C4-2B (cell line): Measurements from ENCODE around the gene FRMD1.

ENCODE experiments used
- H3K27ac ChIP-seq: fragments of 450-650 bp; 2 replicates; pipeline ENCODE4 v1.5.1; 2017
- ZFX ChIP-seq: fragments of 450-650 bp; IDR thresholded peaks from 2 replicates; pipeline ENCODE4 v1.6.1; 2017
- TF ChIP-seq, protein P1 (sequence below): fragments of 450-650 bp; conservative IDR thresholded peaks from 2 replicates; pipeline ENCODE4 v1.5.1; 2017; ENCODE audit warnings: mild to moderate bottlenecking

Gene FRMD1

DNA sequence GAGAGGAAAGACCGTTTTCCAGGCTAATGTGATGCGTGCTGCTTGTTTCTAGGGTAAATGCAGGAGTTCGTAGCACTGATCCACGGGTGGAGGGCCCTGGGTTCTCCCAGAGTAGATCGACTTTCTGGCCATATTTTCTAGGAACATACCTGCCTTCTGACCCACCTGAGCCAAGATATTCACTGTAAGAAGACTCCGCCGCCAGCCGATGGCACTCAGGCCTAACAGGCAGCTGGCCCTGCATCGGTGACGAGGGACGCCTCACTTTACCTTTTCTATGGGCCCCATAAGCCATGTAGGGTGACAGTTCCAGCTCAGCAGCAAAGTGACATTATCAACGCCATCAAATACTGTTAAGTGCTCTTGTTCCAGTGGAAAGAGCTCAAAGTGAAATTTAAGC, 30.2 kb upstream of the FRMD1 start:
- H3K27ac ChIP-seq: no peak overlapping the region
- TF ChIP-seq, protein P1, sequence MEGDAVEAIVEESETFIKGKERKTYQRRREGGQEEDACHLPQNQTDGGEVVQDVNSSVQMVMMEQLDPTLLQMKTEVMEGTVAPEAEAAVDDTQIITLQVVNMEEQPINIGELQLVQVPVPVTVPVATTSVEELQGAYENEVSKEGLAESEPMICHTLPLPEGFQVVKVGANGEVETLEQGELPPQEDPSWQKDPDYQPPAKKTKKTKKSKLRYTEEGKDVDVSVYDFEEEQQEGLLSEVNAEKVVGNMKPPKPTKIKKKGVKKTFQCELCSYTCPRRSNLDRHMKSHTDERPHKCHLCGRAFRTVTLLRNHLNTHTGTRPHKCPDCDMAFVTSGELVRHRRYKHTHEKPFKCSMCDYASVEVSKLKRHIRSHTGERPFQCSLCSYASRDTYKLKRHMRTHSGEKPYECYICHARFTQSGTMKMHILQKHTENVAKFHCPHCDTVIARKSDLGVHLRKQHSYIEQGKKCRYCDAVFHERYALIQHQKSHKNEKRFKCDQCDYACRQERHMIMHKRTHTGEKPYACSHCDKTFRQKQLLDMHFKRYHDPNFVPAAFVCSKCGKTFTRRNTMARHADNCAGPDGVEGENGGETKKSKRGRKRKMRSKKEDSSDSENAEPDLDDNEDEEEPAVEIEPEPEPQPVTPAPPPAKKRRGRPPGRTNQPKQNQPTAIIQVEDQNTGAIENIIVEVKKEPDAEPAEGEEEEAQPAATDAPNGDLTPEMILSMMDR: no peak
- no peak for TF ChIP-seq ZFX

DNA sequence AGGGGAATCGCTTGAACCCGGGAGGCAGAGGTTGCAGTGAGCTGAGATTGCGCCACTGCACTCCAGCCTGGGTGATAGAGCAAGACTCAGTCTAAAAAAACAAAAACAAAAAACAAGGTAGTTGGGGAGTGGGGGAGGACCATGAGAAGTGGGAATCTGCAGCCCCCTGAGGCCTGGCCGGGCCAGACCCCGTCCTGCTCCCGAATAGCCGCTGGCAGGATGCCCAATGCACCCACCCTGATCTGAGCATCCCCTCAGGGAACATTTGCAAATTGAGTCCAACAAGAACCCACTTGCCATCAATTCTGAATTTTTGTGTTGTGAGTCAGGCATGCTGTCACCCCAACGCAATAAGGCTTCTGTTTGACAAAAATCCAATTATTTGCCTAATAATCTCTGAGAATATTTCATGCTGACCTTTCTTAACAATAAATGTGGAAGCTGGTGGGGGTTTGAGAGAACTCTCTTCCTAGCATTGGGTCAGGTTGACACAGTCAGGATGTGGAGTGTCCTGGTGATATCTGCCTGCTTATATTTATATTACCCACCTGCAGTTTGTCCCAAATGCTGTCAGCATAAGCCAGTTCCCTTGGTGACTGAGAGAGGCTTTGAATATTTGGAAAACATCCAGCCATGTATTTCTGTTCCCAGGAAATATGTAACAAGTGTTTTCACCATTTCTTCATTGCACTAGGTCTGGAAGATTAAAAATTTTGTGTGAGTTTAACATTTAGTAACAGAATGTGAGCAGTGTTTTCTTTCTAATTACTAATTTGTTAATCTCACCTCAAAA, 28.4 kb upstream of the FRMD1 start:
- no peak overlapping the region for H3K27ac ChIP-seq
- TF ChIP-seq ZFX: no peak
- TF ChIP-seq, protein P1: no peak

DNA sequence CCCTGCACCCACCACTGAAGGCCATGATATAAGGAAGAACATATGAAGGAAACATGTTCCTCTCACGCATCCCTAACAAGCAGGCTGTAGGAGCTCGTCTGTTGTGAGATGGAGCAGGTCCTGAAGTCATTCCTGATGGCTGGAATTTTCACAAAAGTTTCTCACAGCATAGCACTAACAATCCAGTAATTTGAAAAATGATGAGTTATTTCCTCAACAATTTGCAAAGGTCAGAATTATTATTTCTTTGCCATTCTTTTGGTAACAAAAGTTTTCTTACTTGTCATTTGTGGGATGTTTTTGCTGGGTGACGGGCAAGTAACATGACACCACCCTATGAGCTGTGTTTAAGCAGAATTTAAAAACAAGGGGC, 27.6 kb upstream of the FRMD1 start:
- H3K27ac ChIP-seq: no peak overlapping the region
- TF ChIP-seq, protein P1: no peak
- no peak for TF ChIP-seq ZFX

DNA sequence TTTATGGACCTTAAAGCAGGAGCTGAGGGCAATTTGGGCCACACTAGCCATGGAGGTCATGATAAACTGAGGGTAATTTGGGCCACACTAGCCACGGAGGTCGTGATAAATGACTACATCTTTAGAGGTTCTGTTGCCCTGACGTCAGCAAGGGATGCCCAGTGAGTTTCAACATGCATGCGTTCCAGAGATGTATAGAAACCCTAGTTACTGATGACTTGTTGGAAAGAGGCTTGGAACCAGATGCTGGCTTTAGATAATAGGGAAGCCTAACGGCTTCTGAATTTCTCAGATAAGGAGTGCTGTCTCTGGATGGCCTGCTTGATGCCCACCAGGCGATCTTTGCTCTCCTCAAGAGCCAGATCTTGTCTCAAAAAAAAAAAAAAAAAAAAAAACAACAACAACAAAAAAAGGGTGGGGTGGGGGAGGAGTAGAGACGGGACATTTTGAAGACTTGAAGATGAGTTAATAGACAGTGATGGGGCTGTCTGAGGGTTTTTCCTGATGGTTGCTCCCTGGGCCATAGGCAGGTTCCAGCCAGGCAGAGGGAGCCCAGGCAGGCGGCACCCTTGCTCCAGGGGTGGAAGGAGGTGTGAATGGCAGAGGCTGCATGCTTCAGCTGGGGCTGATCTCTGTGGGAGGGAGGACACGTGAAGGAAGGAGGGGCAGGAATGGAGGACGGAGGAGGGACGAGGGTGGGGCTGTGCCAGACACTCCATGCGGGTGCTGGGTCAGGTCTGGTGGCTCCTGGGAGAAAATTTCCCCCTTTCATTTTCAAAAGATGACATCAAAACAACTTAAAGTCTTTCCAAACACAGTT, 27.0 kb upstream of the FRMD1 start:
- no peak for TF ChIP-seq ZFX
- TF ChIP-seq, protein P1: no peak
- no peak overlapping the region for H3K27ac ChIP-seq

DNA sequence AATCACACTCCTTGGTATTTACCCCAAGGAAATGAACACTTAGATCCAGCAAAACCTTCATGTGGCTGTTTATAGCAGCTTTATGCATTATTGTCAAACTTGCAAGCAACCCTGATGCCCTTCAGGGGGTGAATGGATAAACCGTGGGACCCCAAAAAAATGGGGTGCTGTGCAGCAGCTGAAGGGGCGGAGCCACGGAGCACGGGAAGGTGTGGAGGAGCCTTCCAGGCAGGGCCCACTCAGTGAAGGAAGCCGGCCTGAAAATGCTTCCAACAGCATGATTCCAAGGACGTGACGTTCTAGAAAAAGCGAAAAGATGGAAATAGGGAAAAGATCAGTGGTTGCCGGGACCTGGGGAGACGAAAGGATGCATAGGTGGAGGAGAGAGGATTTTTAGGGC, 25.6 kb upstream of the FRMD1 start:
- no peak overlapping the region for H3K27ac ChIP-seq
- TF ChIP-seq ZFX: no peak
- TF ChIP-seq, protein P1: no peak

DNA sequence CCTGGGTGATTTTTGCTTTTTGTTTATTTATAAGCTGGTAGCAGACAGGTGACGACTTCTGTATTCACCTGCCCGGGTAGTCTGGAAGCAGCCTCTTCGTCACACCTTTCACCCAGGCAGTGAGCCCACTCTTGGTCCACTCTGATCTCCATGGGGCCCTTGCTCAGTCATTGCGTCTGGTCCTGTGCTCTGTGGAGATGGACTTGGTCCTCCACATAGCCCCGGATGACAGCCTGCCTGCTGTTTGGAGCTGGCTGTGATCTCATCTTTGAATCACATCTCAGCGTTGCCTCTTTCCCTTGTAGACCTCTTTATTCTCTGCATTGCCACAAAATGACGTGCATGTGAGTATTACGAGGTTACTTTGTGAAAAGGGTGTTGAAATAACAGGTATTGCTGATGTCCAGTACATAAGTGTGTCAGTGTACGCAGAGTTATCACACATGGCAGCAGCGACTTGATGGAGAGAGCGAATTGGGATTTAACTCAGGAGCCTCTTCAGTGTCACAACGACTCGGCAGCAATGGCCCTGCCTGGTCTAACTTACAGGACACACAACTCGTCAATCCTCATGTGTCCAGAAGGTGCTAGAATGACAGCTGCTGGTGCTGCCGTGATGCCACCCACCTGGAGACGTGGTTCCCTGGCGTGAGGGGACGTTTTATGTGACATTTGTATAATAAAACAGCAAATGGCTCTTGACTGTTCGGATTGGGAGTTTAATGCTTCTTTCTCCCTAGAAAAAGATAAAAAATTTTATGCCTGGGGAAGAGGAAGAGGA, 24.2 kb upstream of the FRMD1 start:
- no peak for TF ChIP-seq ZFX
- TF ChIP-seq, protein P1: no peak
- H3K27ac ChIP-seq: peak overlapping the region; percentile 33; the same call in 1 of the 2 replicates
